ENCODE results near the gene ZNF621.

ZNF621 gene

GRCh38 chr3:40524568-40525285 lies at the start of gene ZNF621:
ZNF621 (plus strand) TSS chr3:40524960; CDS start chr3:40525841, 881 bp downstream.
- no peak for DNase-seq

- peak; percentile 9 for DNase-seq
Measured at GRCh38 chr3:40476478-40477470, 48.0 kb upstream of the ZNF621 start, which contains the start of gene ZNF619. ZNF619 (plus strand) TSS chr3:40477122; CDS start chr3:40477980, 858 bp downstream.

- no peak for DNase-seq
Measured at GRCh38 chr3:40477666-40478065, 47.1 kb upstream of the ZNF621 start.

- DNase-seq = no peak
Measured at GRCh38 chr3:40487172-40487571, 37.6 kb upstream of the ZNF621 start.

GRCh38 chr3:40490916-40491315 lies 33.8 kb upstream of the ZNF621 start:
- DNase-seq = no peak

- DNase-seq = no peak
Measured at GRCh38 chr3:40494698-40495097, 30.1 kb upstream of the ZNF621 start.

- no peak for DNase-seq
Measured at GRCh38 chr3:40497288-40497687, 27.5 kb upstream of the ZNF621 start.

GRCh38 chr3:40499952-40500351 lies 24.8 kb upstream of the ZNF621 start:
- no peak for DNase-seq

- DNase-seq = no peak
Measured at GRCh38 chr3:40502034-40502433, 22.7 kb upstream of the ZNF621 start.

GRCh38 chr3:40504636-40505430 lies 19.9 kb upstream of the ZNF621 start:
- no peak for DNase-seq

GRCh38 chr3:40505599-40506462 lies 18.9 kb upstream of the ZNF621 start, which contains the start of gene ZNF620:
ZNF620 (plus strand) TSS chr3:40506039; CDS start chr3:40506353, 314 bp downstream.
- no peak for DNase-seq

GRCh38 chr3:40511031-40511718 lies 13.6 kb upstream of the ZNF621 start:
- no peak for DNase-seq

GRCh38 chr3:40516201-40516600 lies 8.6 kb upstream of the ZNF621 start:
- no peak for DNase-seq

- no peak for DNase-seq
Measured at GRCh38 chr3:40518067-40518466, 6.7 kb upstream of the ZNF621 start.

- no peak for DNase-seq
Measured at GRCh38 chr3:40518848-40519247, 5.9 kb upstream of the ZNF621 start.

GRCh38 chr3:40521254-40521653 lies 3.5 kb upstream of the ZNF621 start:
- no peak for DNase-seq

- DNase-seq = no peak
Measured at GRCh38 chr3:40523781-40524180, 979 bp upstream of the ZNF621 start.

GRCh38 chr3:40524222-40524567 lies 565 bp upstream of the ZNF621 start:
- no peak for DNase-seq

GRCh38 chr3:40528426-40528825 lies 3.7 kb downstream of the ZNF621 start:
- no peak for DNase-seq

GRCh38 chr3:40532252-40532651 lies 7.5 kb downstream of the ZNF621 start:
- DNase-seq = no peak

- no peak for DNase-seq
Measured at GRCh38 chr3:40534283-40534682, 9.5 kb downstream of the ZNF621 start.
